Measurements from ENCODE around the gene SKI. TPM values are rescaled to one million over a fixed set of nuclear protein-coding genes. Genes with fewer than 3 reads are reported as not detected.

The SKI gene
- total and polyA plus RNA-seq, 2 of the 8 experiments (the other 6 are each of a cell fraction or from before 2014, with no cell fraction given): 8.3 to 87.6 TPM

DNA sequence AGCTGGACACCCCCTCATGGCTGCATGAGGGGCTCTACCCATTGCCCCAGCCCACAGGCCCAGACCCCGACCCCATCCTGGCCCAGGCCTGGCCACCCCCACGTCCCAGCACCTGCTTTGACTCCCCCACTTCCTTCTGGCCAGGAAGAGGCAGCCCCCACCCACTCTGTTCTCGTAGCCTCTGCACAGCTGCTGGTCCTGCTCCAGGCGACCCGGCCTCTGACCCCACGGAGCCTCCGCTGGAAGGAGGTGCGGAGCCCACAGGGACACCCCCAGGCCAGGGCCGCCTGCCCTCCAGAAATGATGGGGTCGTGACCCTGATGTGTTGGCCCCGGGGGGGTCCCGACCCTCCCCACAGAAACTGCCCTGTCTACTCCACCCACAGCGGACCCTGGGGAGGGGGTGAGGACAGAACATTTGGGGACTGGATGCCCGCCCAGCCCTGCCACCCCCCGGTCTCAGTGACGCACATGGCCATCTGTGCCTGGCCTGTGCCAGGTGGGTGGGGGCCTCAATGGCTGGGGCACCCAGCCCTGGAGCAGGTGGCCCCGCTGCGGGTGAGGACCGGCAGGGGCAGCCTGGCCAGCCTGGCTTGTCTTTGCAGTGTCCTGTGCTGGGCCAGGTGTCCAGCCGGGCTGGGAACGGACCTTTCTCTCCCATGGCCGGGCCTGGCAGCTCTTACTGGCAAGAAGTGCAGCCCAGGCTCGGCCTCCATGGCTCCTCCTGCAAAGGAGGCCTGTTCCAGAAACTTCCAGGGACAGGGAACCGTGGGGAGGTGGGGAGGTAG is 84.6 kb downstream of the SKI start (continued):
- TF ChIP-seq SP4 (IDR thresholded peaks at IDR 0.05; ENCODE audit: low read length) (no peak), SRF (IDR thresholded peaks at IDR 0.05; ENCODE audit: low read depth, low read length) (no peak), KDM4A (IDR thresholded peaks at IDR 0.05; ENCODE audit: low read depth, low read length, severe bottlenecking) (no peak), TCF12 (IDR thresholded peaks at IDR 0.05; ENCODE audit: low read depth, low read length) (no peak), CHD1 (IDR thresholded peaks at IDR 0.05; ENCODE audit: low read depth, low read length) (no peak), PHF8 (conservative IDR thresholded peaks at IDR 0.05; ENCODE audit: low read depth, low read length) (no peak), SIN3A (conservative IDR thresholded peaks at IDR 0.05 in 1 of 2, IDR thresholded peaks at IDR 0.05 in 1 of 2; ENCODE audit: low read depth in 1 of 2, low read length in 2 of 2) (no peak), KDM1A (IDR thresholded peaks at IDR 0.05; ENCODE audit: borderline replicate concordance, low read length) (no peak)

All from H1 (cell line).